SK-N-SH treated with all-trans-retinoic acid at 6 μM for 48 hours (cell line): Measurements from ENCODE around the gene PBX1.

Source experiments
- GLIS3 ChIP-seq: fragments of 250-450 bp; sonication (Bioruptor Pico); IDR thresholded peaks from 2 replicates; pipeline ENCODE4 v1.5.0; 2020; ENCODE audit warnings: mild to moderate bottlenecking, moderate library complexity
- ISL1 ChIP-seq: fragments of 250-450 bp; sonication (Bioruptor Pico); IDR thresholded peaks from 2 replicates; pipeline ENCODE4 v2.1.2; 2022; ENCODE audit warnings: mild to moderate bottlenecking, moderate library complexity
- RARB ChIP-seq: fragments of 250-450 bp; sonication (Bioruptor Pico); IDR thresholded peaks from 2 replicates; pipeline ENCODE4 v1.8.0; 2021; ENCODE audit warnings: mild to moderate bottlenecking, moderate library complexity
- TCF4 ChIP-seq: fragments of 250-450 bp; sonication (Bioruptor Pico); IDR thresholded peaks from 2 replicates; pipeline ENCODE4 v1.8.0; 2021; ENCODE audit warnings: mild to moderate bottlenecking, moderate library complexity, borderline replicate concordance
- TOX ChIP-seq: fragments of 250-450 bp; sonication (Bioruptor Pico); IDR thresholded peaks from 2 replicates; pipeline ENCODE4 v1.8.0; 2021; ENCODE audit warnings: mild to moderate bottlenecking, moderate library complexity, borderline replicate concordance
- ZC3H10 ChIP-seq: fragments of 250-450 bp; sonication (Bioruptor Pico); IDR thresholded peaks from 2 replicates; pipeline ENCODE4 v1.5.1; 2021; ENCODE audit warnings: mild to moderate bottlenecking, moderate library complexity
- ZFP30 ChIP-seq: fragments of 450-650 bp; formaldehyde crosslinking; IDR thresholded peaks from 2 replicates; pipeline ENCODE4 v1.5.0; 2022; ENCODE audit warnings: mild to moderate bottlenecking, moderate library complexity
- TF ChIP-seq, protein P1 (sequence below): fragments of 250-450 bp; sonication (Bioruptor Pico); IDR thresholded peaks from 2 replicates; pipeline ENCODE4 v1.8.0; 2020; ENCODE audit warnings: mild to moderate bottlenecking, moderate library complexity, borderline replicate concordance
- TF ChIP-seq, protein P2 (sequence below): fragments of 250-450 bp; sonication (Bioruptor Pico); IDR thresholded peaks from 2 replicates; pipeline ENCODE4 v1.5.1; 2021; ENCODE audit warnings: mild to moderate bottlenecking, moderate library complexity

DNA sequence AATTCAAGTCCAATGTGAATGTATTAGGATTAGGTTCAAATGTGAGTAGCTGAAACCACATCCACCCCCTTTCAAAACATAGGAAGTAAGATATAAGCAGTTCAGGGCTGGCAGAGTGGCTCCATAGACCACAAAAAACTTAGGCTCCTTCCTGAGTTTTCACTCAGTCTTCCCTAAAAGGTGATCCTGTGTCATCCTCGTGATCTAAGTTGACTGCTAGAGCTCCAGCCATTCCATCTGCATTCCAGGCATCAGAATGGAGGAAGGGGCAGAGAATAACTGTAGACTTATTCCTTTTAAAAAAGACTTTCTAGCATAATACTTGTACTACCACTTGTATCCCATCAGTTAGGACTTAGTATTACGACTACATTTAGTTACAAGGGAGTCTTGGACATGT, 204.1 kb downstream of the PBX1 start:
- TF ChIP-seq RARB (CRISPR knock-in tag) (no peak), ISL1 (CRISPR knock-in tag) (no peak), ZFP30 (CRISPR knock-in tag) (no peak), TCF4 (CRISPR knock-in tag) (no peak), GLIS3 (CRISPR knock-in tag) (no peak), ZC3H10 (CRISPR knock-in tag) (no peak), TOX (no peak)
- TF ChIP-seq, protein P1, sequence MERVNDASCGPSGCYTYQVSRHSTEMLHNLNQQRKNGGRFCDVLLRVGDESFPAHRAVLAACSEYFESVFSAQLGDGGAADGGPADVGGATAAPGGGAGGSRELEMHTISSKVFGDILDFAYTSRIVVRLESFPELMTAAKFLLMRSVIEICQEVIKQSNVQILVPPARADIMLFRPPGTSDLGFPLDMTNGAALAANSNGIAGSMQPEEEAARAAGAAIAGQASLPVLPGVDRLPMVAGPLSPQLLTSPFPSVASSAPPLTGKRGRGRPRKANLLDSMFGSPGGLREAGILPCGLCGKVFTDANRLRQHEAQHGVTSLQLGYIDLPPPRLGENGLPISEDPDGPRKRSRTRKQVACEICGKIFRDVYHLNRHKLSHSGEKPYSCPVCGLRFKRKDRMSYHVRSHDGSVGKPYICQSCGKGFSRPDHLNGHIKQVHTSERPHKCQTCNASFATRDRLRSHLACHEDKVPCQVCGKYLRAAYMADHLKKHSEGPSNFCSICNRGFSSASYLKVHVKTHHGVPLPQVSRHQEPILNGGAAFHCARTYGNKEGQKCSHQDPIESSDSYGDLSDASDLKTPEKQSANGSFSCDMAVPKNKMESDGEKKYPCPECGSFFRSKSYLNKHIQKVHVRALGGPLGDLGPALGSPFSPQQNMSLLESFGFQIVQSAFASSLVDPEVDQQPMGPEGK = no peak
- TF ChIP-seq, protein P2, sequence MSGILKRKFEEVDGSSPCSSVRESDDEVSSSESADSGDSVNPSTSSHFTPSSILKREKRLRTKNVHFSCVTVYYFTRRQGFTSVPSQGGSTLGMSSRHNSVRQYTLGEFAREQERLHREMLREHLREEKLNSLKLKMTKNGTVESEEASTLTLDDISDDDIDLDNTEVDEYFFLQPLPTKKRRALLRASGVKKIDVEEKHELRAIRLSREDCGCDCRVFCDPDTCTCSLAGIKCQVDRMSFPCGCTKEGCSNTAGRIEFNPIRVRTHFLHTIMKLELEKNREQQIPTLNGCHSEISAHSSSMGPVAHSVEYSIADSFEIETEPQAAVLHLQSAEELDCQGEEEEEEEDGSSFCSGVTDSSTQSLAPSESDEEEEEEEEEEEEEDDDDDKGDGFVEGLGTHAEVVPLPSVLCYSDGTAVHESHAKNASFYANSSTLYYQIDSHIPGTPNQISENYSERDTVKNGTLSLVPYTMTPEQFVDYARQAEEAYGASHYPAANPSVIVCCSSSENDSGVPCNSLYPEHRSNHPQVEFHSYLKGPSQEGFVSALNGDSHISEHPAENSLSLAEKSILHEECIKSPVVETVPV (CRISPR knock-in tag) = no peak
